ENCODE data around the gene EPS15.

Gene EPS15

DNA sequence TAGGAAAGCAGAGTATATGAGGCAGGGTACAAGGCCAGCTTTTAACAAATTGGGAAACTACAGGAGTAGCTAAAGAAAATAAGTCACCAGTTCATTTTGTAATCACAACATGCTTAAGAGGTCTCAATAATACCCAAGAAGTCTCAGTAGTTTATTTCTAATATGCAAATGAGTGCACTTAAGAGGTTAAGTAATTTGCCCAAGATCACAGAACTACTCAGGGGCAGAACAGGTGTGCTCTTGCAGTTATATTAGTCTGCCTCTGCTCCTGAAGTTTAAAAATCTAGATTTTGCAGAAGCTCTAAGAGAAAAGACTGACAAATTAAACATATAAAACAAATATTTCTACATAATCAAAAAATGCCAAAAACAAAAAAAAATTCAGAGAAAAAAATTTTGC lies 6.9 kb downstream of the EPS15 start:
- peak overlapping the region; percentile 15 for H3K4me3 ChIP-seq (ENCODE audit: low read length, poor library complexity, severe bottlenecking)
- peak overlapping the region; percentile 88 for H3K4me2 ChIP-seq (ENCODE audit: low read depth, low read length, poor library complexity, severe bottlenecking)
- peaks cover 68% of the 10 kb centered on the region for H4K20me1 ChIP-seq (ENCODE audit: insufficient read depth, low read length, poor library complexity, severe bottlenecking)
- H3K79me2 ChIP-seq (ENCODE audit: insufficient read depth, low read length), result peaks cover 99% of the 10 kb centered on the region
- H3K27me3 ChIP-seq (ENCODE audit: insufficient read depth, low read length, poor library complexity, severe bottlenecking), result no peaks in the 10 kb centered on the region
- H3K9me2 ChIP-seq (replicated peaks; ENCODE audit: low read depth, low read length), result no peaks in the 10 kb centered on the region
- H3F3A ChIP-seq (ENCODE audit: low read depth), result no peaks in the 10 kb centered on the region
- TF ChIP-seq, protein P1, sequence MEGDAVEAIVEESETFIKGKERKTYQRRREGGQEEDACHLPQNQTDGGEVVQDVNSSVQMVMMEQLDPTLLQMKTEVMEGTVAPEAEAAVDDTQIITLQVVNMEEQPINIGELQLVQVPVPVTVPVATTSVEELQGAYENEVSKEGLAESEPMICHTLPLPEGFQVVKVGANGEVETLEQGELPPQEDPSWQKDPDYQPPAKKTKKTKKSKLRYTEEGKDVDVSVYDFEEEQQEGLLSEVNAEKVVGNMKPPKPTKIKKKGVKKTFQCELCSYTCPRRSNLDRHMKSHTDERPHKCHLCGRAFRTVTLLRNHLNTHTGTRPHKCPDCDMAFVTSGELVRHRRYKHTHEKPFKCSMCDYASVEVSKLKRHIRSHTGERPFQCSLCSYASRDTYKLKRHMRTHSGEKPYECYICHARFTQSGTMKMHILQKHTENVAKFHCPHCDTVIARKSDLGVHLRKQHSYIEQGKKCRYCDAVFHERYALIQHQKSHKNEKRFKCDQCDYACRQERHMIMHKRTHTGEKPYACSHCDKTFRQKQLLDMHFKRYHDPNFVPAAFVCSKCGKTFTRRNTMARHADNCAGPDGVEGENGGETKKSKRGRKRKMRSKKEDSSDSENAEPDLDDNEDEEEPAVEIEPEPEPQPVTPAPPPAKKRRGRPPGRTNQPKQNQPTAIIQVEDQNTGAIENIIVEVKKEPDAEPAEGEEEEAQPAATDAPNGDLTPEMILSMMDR (conservative IDR thresholded peaks at IDR 0.05; ENCODE audit: low read length), result no peak
- TF ChIP-seq EZH2phosphoT487 (IDR thresholded peaks at IDR 0.05; ENCODE audit: borderline replicate concordance), result no peak
- no peaks in the 10 kb centered on the region for H3K36me3 ChIP-seq (ENCODE audit: insufficient read depth, low read length)
- H3K4me1 ChIP-seq (ENCODE audit: insufficient read depth, low read length, poor library complexity, severe bottlenecking), result peaks cover 78% of the 10 kb centered on the region
- no peak overlapping the region for H3K9ac ChIP-seq (ENCODE audit: low read depth, low read length, poor library complexity, severe bottlenecking)
- no peaks in the 10 kb centered on the region for H3K9me3 ChIP-seq (ENCODE audit: insufficient read depth, low read depth, low read length)
- H2AFZ ChIP-seq (ENCODE audit: low read length), result no peak overlapping the region

DNA sequence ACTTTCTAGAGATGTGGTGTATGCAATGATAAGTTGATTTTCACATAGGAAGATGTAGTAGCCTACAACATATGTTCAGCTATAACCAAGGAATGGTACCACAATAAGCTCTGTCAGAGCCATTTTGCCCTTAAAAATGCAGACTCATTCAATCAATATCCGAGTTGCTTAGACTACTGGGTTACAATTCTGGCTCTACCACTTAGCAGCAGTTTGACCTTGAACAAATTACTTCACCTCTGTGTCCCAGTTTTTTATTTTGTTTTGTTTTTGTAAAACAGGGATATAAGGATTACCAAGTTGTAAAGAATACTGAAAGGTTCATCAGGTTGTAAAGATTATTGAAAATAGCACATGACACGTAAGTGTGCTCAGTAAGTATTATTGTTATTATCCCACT lies 9.3 kb downstream of the EPS15 start:
- TF ChIP-seq, protein P1 (conservative IDR thresholded peaks at IDR 0.05; ENCODE audit: low read length), result no peak
- TF ChIP-seq EZH2phosphoT487 (IDR thresholded peaks at IDR 0.05; ENCODE audit: borderline replicate concordance), result no peak
- H2AFZ ChIP-seq (ENCODE audit: low read length), result no peak overlapping the region
- no peaks in the 10 kb centered on the region for H3K36me3 ChIP-seq (ENCODE audit: insufficient read depth, low read length)
- H3K4me1 ChIP-seq (ENCODE audit: insufficient read depth, low read length, poor library complexity, severe bottlenecking), result peaks cover 67% of the 10 kb centered on the region
- H3K9ac ChIP-seq (ENCODE audit: low read depth, low read length, poor library complexity, severe bottlenecking), result no peak overlapping the region
- H3K4me3 ChIP-seq (ENCODE audit: low read length, poor library complexity, severe bottlenecking), result no peak overlapping the region
- H3K79me2 ChIP-seq (ENCODE audit: insufficient read depth, low read length), result peaks cover 97% of the 10 kb centered on the region
- H3K9me3 ChIP-seq (ENCODE audit: insufficient read depth, low read depth, low read length), result no peaks in the 10 kb centered on the region
- no peaks in the 10 kb centered on the region for H3F3A ChIP-seq (ENCODE audit: low read depth)
- H3K4me2 ChIP-seq (ENCODE audit: low read depth, low read length, poor library complexity, severe bottlenecking), result peak overlapping the region; percentile 4
- no peaks in the 10 kb centered on the region for H3K27me3 ChIP-seq (ENCODE audit: insufficient read depth, low read length, poor library complexity, severe bottlenecking)
- H4K20me1 ChIP-seq (ENCODE audit: insufficient read depth, low read length, poor library complexity, severe bottlenecking), result peaks cover 54% of the 10 kb centered on the region
- H3K9me2 ChIP-seq (replicated peaks; ENCODE audit: low read depth, low read length), result no peaks in the 10 kb centered on the region

DNA sequence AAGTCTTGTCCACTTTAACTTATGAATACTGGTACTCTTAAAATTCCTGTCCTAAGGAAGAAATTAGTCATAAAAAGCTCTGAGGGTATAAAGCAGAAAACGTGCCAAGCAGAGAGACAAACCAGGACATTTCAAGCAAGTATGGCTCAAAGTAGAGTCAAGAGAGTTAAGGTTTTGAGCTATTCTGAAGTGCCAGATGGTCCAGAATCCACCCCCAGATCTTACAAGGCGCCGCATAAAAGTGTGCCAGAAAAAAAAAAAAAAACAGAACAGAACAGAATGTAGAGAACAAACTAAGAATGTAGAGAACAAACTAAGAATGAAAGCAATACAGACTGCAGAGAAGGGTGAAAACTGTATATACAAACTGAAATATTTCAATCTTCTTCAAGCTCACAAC lies 12.5 kb downstream of the EPS15 start:
- no peaks in the 10 kb centered on the region for H3K9me2 ChIP-seq (replicated peaks; ENCODE audit: low read depth, low read length)
- H3K4me2 ChIP-seq (ENCODE audit: low read depth, low read length, poor library complexity, severe bottlenecking), result peak overlapping the region; percentile 41
- no peaks in the 10 kb centered on the region for H3K9me3 ChIP-seq (ENCODE audit: insufficient read depth, low read depth, low read length)
- H3K27me3 ChIP-seq (ENCODE audit: insufficient read depth, low read length, poor library complexity, severe bottlenecking), result no peaks in the 10 kb centered on the region
- peaks cover 4% of the 10 kb centered on the region; the same call in 1 of the 2 replicates for H3K36me3 ChIP-seq (ENCODE audit: insufficient read depth, low read length)
- H3K4me1 ChIP-seq (ENCODE audit: insufficient read depth, low read length, poor library complexity, severe bottlenecking), result peaks cover 36% of the 10 kb centered on the region
- no peak for TF ChIP-seq EZH2phosphoT487 (IDR thresholded peaks at IDR 0.05; ENCODE audit: borderline replicate concordance)
- TF ChIP-seq, protein P1 (conservative IDR thresholded peaks at IDR 0.05; ENCODE audit: low read length), result no peak
- H3K9ac ChIP-seq (ENCODE audit: low read depth, low read length, poor library complexity, severe bottlenecking), result no peak overlapping the region
- no peak overlapping the region for H2AFZ ChIP-seq (ENCODE audit: low read length)
- H3K79me2 ChIP-seq (ENCODE audit: insufficient read depth, low read length), result peaks cover 96% of the 10 kb centered on the region
- H4K20me1 ChIP-seq (ENCODE audit: insufficient read depth, low read length, poor library complexity, severe bottlenecking), result peaks cover 24% of the 10 kb centered on the region
- no peaks in the 10 kb centered on the region for H3F3A ChIP-seq (ENCODE audit: low read depth)
- no peak overlapping the region for H3K4me3 ChIP-seq (ENCODE audit: low read length, poor library complexity, severe bottlenecking)

All from Loucy (cell line).